BLaER1 treated with 17β-estradiol and CSF1 and Interleukin-3, amounts not matched to agents 10 nM and 100 nM (cell line): ENCODE measurements around the gene GNL1.
"Not testable (repeated sequence)": the region's sequence is repeated elsewhere in the genome, so short reads cannot be mapped to it uniquely, and the experiment has no call there.

Experiments used
- H3K27ac ChIP-seq, 11 experiments: shearing (Covaris generic); formaldehyde crosslinking; 2 replicates each; pipeline ENCODE4 v1.8.1; 2022
- H3K27me3 ChIP-seq, 11 experiments: shearing (Covaris generic); formaldehyde crosslinking; 2 replicates each; pipeline ENCODE4 v1.8.1; 2022
- H3K36me3 ChIP-seq, 11 experiments: shearing (Covaris generic); formaldehyde crosslinking; 2 replicates each; pipeline ENCODE4 v1.8.1; 2022
- H3K4me1 ChIP-seq, 10 experiments: shearing (Covaris generic); formaldehyde crosslinking; 2 replicates each; pipeline ENCODE4 v1.8.1; 2022
- H3K4me2 ChIP-seq, 11 experiments: shearing (Covaris generic); formaldehyde crosslinking; 2 replicates each; pipeline ENCODE4 v1.8.1; 2022
- H3K4me3 ChIP-seq, 10 experiments: shearing (Covaris generic); formaldehyde crosslinking; 2 replicates each; pipeline ENCODE4 v1.8.1; 2022
- H3K9ac ChIP-seq, 11 experiments: shearing (Covaris generic); formaldehyde crosslinking; 2 replicates each; pipeline ENCODE4 v1.8.1; 2022
- H3K9me3 ChIP-seq, 11 experiments: shearing (Covaris generic); formaldehyde crosslinking; replicated peaks in 1 of 11; 2 replicates each; pipeline ENCODE4 v1.8.1; 2022
- H4K20me1 ChIP-seq, 11 experiments: shearing (Covaris generic); formaldehyde crosslinking; 2 replicates each; pipeline ENCODE4 v1.8.1; 2022
- Cebpa-rat ChIP-seq, 11 experiments: shearing (Covaris generic); IDR thresholded peaks; 2 replicates each; pipeline ENCODE4 v1.8.1; 2022

Gene GNL1

GRCh38 chr6:30598912-30599624, 42.8 kb upstream of the GNL1 start:
- H3K9me3 ChIP-seq: no peaks in the 10 kb centered on the region
- no peak overlapping the region for H3K4me2 ChIP-seq
- peaks cover 20 to 98% (median 66%) of the 10 kb centered on the region in 11 experiments; a peak in 20 of 22 replicates for H4K20me1 ChIP-seq
- H3K4me3 ChIP-seq: no peak overlapping the region
- peaks cover 1 to 46% (median 37%) of the 10 kb centered on the region in 10 experiments; a peak in 17 of 20 replicates for H3K4me1 ChIP-seq
- TF ChIP-seq Cebpa-rat (IDR thresholded peaks at IDR 0.05): no peak
- H3K36me3 ChIP-seq: peaks cover 48 to 94% (median 79%) of the 10 kb centered on the region in 11 experiments
- H3K9ac ChIP-seq: peak overlapping the region in 1 of 11 experiments; percentile 12; a peak in 1 of 22 replicates
- H3K27me3 ChIP-seq: no peaks in the 10 kb centered on the region
- H3K27ac ChIP-seq: peak overlapping the region in 3 of 11 experiments; percentile 80 to 81 (median 80); a peak in 5 of 22 replicates

GRCh38 chr6:30597315-30598144, 41.2 kb upstream of the GNL1 start:
- not testable (repeated sequence) for H3K9ac ChIP-seq, H3K9me3 ChIP-seq, H3K27ac ChIP-seq, H3K27me3 ChIP-seq, H3K4me3 ChIP-seq, H3K4me2 ChIP-seq
- H3K36me3 ChIP-seq: peaks cover 47 to 94% (median 77%) of the 10 kb centered on the region in 11 experiments
- H4K20me1 ChIP-seq: peaks cover 30 to 98% (median 66%) of the 10 kb centered on the region in 11 experiments; a peak in 20 of 22 replicates
- H3K4me1 ChIP-seq: peaks cover 0 to 31% (median 22%) of the 10 kb centered on the region in 10 experiments; a peak in 16 of 20 replicates

- Histone ChIP-seq H3K9ac (no peak overlapping the region; a peak in 1 of 22 replicates), H3K4me2 (no peak overlapping the region), H3K4me1 (peaks cover 0 to 15% (median 6%) of the 10 kb centered on the region in 10 experiments; a peak in 6 of 20 replicates), H3K4me3 (no peak overlapping the region), H3K9me3 (no peaks in the 10 kb centered on the region), H3K36me3 (peaks cover 77 to 99% (median 85%) of the 10 kb centered on the region in 11 experiments), H3K27ac (no peak overlapping the region; a peak in 1 of 22 replicates), H3K27me3 (no peaks in the 10 kb centered on the region), H4K20me1 (peaks cover 27 to 90% (median 77%) of the 10 kb centered on the region in 11 experiments; a peak in 21 of 22 replicates)
- TF ChIP-seq Cebpa-rat (IDR thresholded peaks at IDR 0.05): no peak
These were observed 36.0 kb upstream of the GNL1 start for GRCh38 chr6:30592287-30592686.

- Histone ChIP-seq H4K20me1 (peaks cover 27 to 87% (median 65%) of the 10 kb centered on the region in 11 experiments; a peak in 21 of 22 replicates), H3K9me3 (no peaks in the 10 kb centered on the region), H3K27me3 (no peaks in the 10 kb centered on the region), H3K27ac (peak overlapping the region in 6 of 11 experiments; percentile 21 to 68 (median 39); a peak in 7 of 22 replicates), H3K4me1 (peaks cover 0 to 15% (median 6%) of the 10 kb centered on the region in 10 experiments; a peak in 6 of 20 replicates), H3K4me3 (no peak overlapping the region), H3K36me3 (peaks cover 88 to 100% (median 96%) of the 10 kb centered on the region in 11 experiments), H3K9ac (peak overlapping the region in 6 of 11 experiments; percentile 1 to 52 (median 7); a peak in 7 of 22 replicates), H3K4me2 (no peak overlapping the region)
- TF ChIP-seq Cebpa-rat (IDR thresholded peaks at IDR 0.05): no peak
These were observed 34.7 kb upstream of the GNL1 start for GRCh38 chr6:30591008-30591407.

- Histone ChIP-seq H3K4me3 (no peak overlapping the region), H3K36me3 (peaks cover 93 to 100% (median 99%) of the 10 kb centered on the region in 11 experiments), H3K4me1 (peaks cover 0 to 15% (median 6%) of the 10 kb centered on the region in 10 experiments; a peak in 6 of 20 replicates), H3K9ac (peak overlapping the region in 6 of 11 experiments; percentile 1 to 52 (median 7); a peak in 5 of 22 replicates), H3K27me3 (no peaks in the 10 kb centered on the region), H4K20me1 (peaks cover 27 to 88% (median 67%) of the 10 kb centered on the region in 11 experiments; a peak in 21 of 22 replicates), H3K9me3 (no peaks in the 10 kb centered on the region), H3K4me2 (no peak overlapping the region), H3K27ac (peak overlapping the region in 6 of 11 experiments; percentile 21 to 68 (median 39); a peak in 7 of 22 replicates)
- no peak for TF ChIP-seq Cebpa-rat (IDR thresholded peaks at IDR 0.05)
These were observed 34.2 kb upstream of the GNL1 start for GRCh38 chr6:30590509-30590908.

- H3K27me3 ChIP-seq: no peaks in the 10 kb centered on the region
- no peak overlapping the region for H3K4me3 ChIP-seq
- H3K4me1 ChIP-seq: peaks cover 0 to 15% (median 6%) of the 10 kb centered on the region in 10 experiments; a peak in 6 of 20 replicates
- no peaks in the 10 kb centered on the region for H3K9me3 ChIP-seq
- H4K20me1 ChIP-seq: peaks cover 27 to 88% (median 61%) of the 10 kb centered on the region in 11 experiments; a peak in 21 of 22 replicates
- TF ChIP-seq Cebpa-rat (IDR thresholded peaks at IDR 0.05): no peak
- H3K4me2 ChIP-seq: no peak overlapping the region
- H3K27ac ChIP-seq: peak overlapping the region in 3 of 11 experiments; percentile 47 to 68 (median 54); a peak in 2 of 22 replicates
- H3K36me3 ChIP-seq: peaks cover 95 to 100% (median 99%) of the 10 kb centered on the region in 11 experiments
- peak overlapping the region in 2 of 11 experiments; percentile 21 to 52; a peak in 1 of 22 replicates for H3K9ac ChIP-seq
These were observed 33.6 kb upstream of the GNL1 start for GRCh38 chr6:30589754-30590358.

GRCh38 chr6:30583921-30584320, 27.6 kb upstream of the GNL1 start:
- Histone ChIP-seq H3K4me3 (no peak overlapping the region), H3K4me1 (no peaks in the 10 kb centered on the region), H3K36me3 (peaks cover 97 to 100% (median 100%) of the 10 kb centered on the region in 11 experiments), H3K27me3 (no peaks in the 10 kb centered on the region), H3K9me3 (no peaks in the 10 kb centered on the region), H4K20me1 (peaks cover 0 to 63% (median 20%) of the 10 kb centered on the region in 11 experiments; a peak in 12 of 22 replicates), H3K27ac (no peak overlapping the region), H3K9ac (no peak overlapping the region), H3K4me2 (no peak overlapping the region)
- no peak for TF ChIP-seq Cebpa-rat (IDR thresholded peaks at IDR 0.05)

- TF ChIP-seq Cebpa-rat (IDR thresholded peaks at IDR 0.05): no peak
These were observed 21.8 kb upstream of the GNL1 start for GRCh38 chr6:30578051-30578450.

More at GRCh38 chr6:30578051-30578450, 21.8 kb upstream of the GNL1 start:
- Histone ChIP-seq H3K9ac (no peak overlapping the region), H3K4me1 (peaks cover 13 to 28% (median 17%) of the 10 kb centered on the region in 10 experiments), H3K4me3 (no peak overlapping the region), H3K9me3 (no peaks in the 10 kb centered on the region), H3K27ac (no peak overlapping the region), H3K27me3 (no peaks in the 10 kb centered on the region), H3K4me2 (no peak overlapping the region), H3K36me3 (peaks cover 65 to 100% (median 97%) of the 10 kb centered on the region in 11 experiments), H4K20me1 (peaks cover 39 to 73% (median 54%) of the 10 kb centered on the region in 11 experiments; a peak in 21 of 22 replicates)
